ENCODE measurements around the gene CHAF1A.

- TF ChIP-seq EZH2 (IDR thresholded peaks at IDR 0.05; ENCODE audit: low read depth, unreplicated experiment) = no peak
- no peak for TF ChIP-seq POLR2AphosphoS5 (IDR thresholded peaks at IDR 0.05; ENCODE audit: low read depth)
- no peak for TF ChIP-seq CTCF (conservative IDR thresholded peaks at IDR 0.05; ENCODE audit: low read depth in 2 of 2)
- TF ChIP-seq CREB1 (CRISPR knock-in tag; IDR thresholded peaks at IDR 0.05; ENCODE audit: low read depth) = no peak
- TF ChIP-seq EZH2phosphoT487 (IDR thresholded peaks at IDR 0.05; ENCODE audit: unreplicated experiment) = no peak
- TF ChIP-seq ZNF462 (CRISPR knock-in tag; IDR thresholded peaks at IDR 0.05) = no peak
Measured at GRCh38 chr19:4369109-4369887, 33.1 kb upstream of the CHAF1A start.

All from GM23338 (cell line).